GM04504 (cell line): ENCODE data around the gene VSIG10L.

ENCODE experiments used
- DNase-seq: peaks from one replicate; pipeline ENCODE4 v3.0.0-alpha.2; 2012; ENCODE audit warnings: low read depth

Gene VSIG10L

DNA sequence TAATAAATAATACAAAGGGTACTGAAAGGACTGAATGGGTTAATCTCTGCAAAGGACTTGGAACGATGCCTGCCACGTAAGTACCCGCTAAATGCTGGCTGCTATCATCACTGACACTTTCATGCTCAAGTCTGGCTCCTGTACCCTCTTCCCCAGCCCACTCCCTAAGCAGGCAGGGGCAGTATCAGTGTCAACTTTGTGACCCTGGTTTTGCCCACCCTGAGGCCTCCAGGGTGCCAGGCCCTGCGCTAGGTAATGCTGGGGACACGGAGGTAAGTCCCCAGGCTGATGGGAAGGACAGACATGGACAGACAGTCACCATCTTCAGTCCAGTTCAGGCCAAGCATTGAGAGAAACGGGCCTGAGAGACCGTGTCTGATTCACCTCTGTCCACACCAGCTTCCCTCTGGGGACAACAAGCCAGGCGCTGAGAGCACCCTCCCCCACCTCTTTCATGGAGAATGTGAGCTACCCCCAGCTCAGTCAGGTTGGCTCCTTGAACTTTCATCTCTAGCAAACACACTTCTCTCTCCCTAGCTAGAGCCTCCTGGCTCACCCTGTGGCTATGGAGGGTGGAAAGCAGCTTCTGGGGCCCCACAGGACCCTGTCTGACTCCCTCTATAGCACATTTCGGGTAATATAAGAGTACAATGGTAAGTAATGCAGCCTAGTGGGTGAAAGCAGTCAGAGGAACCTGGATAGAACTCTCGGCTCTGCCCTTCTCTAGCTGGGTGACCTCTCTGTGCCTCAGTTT lies 23.4 kb upstream of the VSIG10L start:
- DNase-seq, result no peak

DNA sequence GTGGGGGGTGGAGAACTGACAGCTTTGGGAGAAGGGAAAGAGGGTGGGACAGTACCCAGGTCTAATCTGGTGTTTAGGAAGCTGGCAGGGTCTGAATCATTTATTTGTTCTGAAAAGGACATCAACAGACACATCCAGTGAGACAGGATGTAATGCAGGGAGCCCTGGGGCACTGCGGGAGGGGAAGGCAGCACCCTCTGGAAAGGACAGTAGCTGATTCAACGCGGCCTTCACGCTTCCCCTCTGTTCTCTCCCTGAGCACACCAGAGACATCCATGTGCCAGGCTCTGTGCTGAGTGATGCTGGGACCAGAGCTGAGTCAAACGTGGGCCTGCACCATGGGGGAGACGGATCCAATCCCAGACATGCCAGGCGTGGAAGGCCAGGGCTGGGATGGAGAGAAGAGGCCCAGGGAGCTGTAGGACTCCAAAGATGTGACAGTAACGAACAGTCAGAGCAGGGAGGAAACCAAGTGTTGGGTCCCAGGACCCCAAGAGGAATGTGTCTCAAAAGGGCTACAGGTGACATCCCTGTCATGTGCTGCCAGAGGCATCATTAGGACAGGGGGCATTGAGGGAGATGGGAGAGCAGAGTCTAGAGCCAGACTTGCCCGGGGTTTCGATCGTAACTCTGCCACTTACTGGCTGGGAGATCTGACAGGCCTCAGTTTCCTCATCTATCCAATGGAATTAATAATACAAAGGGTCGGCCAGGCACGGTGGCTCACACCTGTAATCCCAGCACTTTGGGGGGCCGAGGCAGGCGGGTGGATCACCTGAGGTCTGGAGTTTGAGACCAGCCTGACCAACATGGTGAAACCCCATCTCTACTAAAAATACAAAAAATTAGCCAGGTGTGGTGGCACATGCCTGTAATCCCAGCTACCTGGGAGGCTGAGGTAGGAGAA lies 22.5 kb upstream of the VSIG10L start:
- no peak for DNase-seq

- DNase-seq, result no peak
These were observed 19.3 kb upstream of the VSIG10L start for GRCh38 chr19:51361239-51361638.

- peak; percentile 80 for DNase-seq
These were observed 17.4 kb upstream of the VSIG10L start for GRCh38 chr19:51359294-51359693.

DNA sequence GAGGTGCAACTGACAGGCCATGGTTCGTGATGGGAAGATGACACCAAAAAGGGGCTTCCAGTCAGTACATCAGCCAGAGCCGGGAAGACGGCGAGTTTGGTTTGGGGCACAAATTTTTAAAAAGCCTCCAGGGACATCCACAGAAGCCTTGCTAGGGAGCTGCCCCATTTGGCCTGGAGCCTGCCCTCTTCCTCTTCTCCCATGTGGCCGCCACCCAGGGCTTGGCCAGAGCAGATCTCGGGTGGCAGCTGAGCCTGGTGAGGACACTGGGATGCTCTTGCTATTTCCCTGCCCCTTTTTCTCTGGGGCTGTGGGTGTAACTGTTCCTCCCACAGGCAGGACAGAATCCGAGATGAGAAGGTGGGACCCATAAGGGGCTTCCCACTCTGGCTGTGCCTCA lies 16.0 kb upstream of the VSIG10L start:
- DNase-seq, result no peak

GRCh38 chr19:51356159-51356801 lies 14.3 kb upstream of the VSIG10L start:
- no peak for DNase-seq

DNA sequence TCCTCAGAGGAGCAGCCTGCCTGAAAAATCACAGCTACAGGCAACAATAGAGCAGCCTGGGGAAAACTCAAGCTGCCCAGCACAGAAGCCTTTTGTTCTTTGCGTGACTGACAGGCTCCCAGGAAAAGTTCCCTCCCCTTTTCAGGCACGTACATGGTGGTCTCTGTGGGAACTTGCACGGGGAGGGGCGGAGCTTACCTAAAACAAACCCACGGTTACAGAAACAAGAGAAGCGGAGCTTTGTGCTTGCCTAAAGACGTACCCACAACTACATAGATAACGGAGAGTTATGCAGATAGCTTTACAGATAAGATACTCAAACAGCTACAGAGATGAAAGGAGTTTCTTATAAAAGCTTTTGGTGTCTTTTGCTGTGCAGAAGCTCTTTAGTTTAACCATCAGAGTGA lies 12.8 kb upstream of the VSIG10L start:
- no peak for DNase-seq

GRCh38 chr19:51354103-51354741 lies 12.3 kb upstream of the VSIG10L start:
- no peak for DNase-seq

DNA sequence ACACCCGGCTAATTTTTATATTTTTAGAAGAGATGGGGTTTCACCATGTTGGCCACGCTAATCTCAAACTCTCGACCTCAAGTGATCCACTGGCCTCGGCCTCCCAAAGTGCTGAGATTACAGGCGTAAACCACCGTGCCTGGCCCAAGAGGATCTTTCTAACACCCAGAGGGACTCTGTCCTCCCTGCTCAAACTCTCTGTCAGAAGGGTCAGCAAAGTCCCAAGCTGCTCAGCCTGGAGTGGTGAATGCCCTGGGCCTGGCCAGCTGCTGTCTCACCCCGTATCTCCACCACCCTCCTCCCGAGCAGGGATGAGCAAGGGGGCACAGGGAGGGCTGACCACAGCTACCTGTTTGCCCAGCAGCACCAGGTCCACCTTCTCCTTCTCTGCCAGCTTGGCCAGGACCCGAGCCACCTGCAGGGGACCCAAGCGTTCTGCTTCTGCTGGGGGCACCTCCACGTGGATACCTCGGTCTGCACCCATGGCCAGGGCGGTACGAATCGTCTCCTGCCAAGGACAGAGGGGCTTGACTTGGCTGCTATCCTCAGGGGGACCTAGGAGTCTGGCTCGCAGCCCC lies 10.9 kb upstream of the VSIG10L start:
- no peak for DNase-seq

DNA sequence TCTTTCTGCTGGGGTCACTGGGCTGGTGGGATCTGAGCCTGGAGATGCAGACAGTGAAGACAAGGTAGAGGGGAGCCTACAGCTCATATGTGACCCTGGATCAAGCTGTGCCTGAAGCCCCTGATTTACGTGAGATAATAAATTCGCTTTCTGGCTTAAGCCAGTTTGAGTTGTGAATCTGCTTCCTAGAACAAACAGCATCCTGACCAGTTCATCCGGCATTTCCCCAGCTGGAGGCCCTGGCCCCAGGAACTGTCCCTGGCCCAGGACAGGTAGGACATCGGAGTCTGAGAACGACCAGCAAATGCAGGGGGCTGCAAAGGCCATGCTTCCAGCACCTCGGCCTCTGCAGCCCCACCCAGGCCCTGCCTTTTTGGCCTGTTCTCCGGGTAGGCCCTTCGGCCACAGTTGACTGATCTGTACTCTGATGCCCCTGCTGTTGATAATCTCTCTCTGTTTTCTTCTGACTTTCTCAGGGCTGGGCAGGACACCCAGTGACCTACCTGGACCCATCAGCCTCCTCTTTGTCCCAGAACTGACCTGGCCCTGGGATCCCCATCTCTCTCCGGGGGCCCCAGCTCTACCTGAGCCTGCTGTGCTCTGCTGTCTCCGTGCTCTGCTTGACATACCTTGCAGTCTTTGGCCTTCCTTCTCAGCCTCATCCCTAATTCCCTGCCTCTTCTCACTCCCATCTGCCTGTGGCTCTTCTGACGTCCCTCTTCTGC lies 9.5 kb upstream of the VSIG10L start:
- DNase-seq, result no peak

DNA sequence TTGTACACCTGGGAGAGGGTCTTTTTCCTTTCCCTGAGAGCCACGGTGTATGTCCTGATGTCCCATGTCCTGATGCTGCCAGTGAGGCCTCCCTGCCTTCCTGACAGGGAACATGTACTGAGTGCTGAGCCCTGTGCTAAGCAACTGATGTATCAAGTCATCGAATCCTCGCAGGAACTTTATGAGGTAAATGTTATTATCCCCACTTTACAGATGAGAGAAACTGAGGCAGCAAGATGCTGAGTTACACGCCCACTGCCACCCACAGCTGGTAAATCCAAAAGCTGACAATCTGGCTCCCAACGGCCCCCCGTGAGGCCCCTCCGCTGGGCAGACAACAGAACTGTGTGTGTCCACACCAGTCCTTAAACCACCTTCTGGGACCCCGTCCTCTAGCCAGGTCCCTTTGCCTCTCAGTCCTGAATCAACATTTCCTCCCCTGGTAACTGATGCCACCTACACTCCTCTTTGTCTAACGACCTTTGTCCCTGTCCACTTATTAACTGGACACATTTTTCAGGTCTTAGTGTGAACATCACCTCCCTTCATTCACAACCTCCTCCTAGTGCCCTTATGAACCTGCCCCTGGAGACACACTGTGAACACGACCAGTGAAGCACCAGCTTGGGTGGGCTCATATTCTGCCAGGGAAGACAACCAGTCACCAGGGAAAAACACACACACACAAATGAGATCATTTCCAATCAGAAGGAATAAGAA lies 5.4 kb upstream of the VSIG10L start:
- DNase-seq, result no peak

- no peak for DNase-seq
These were observed 4.8 kb upstream of the VSIG10L start for GRCh38 chr19:51346742-51347141.

GRCh38 chr19:51345076-51345620 lies 3.2 kb upstream of the VSIG10L start:
- no peak for DNase-seq

- no peak for DNase-seq
These were observed 961 bp upstream of the VSIG10L start for GRCh38 chr19:51342631-51343569.

DNA sequence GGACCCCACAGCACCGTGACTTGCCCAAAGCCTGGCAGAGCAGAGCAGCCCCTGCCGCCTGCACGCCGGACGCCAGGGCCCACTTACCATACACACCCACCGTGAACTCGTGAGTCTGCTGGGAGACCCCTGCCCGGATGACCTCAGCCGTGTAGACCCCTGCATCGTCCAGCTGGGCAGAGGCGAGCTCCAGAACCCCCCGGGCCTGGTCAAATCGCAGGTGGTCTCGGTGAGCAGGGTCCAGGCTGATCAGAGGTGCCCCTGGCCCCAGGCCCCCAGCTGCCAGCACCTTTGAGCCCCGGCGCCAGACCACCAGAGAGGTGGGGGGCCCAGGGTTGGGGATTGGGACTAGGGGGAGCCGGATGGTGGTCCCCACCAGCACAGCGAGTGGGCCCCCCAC lies 873 bp downstream of the VSIG10L start:
- no peak for DNase-seq

- peak; percentile 89 for DNase-seq
These were observed 2.0 kb downstream of the VSIG10L start for GRCh38 chr19:51339687-51340656.

DNA sequence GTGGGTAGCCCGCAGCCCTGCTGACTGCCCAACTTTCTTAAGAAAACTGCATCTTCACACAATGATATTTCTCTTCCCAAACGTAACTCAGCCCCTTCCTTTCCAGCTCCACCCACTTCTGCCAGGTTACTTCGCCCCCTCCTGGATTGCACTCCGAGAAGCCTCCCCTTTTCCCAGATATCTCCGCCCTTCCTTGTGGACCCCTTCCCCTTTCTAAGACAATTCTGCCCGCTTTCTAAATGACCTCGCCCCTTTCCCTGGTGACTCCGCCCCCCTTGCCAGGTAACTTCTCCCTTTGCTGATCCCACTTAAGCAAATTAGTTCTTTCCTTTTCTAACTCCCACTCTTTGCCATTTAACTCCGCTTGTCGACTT lies 2.6 kb downstream of the VSIG10L start:
- no peak for DNase-seq
